Ishikawa (cell line): ENCODE data around the gene INTU.

ENCODE experiments used
- TEAD4 ChIP-seq: IDR thresholded peaks from 2 replicates; pipeline ENCODE4 v1.6.1; 2012
- TF ChIP-seq, protein P1 (sequence below): IDR thresholded peaks from 2 replicates; pipeline ENCODE4 v1.6.1; 2012

DNA sequence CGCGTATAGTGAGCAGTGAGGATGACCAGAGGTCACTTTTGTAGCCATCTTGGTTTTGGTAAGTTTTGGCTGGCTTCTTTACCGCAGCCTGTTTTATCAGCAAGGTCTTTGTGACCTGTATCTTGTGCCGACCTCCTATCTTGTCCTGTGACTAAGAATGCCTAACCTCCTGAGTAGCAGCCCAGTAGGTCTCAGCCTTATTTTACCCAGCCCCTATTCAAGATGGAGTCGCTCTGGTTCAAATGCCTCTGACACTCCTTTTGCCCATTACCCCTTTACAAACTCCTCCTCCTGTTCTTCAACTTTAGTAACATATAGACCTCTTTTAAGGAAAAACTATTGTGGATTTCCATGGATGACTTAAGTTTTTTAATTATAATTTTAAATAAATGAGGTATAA, 2.6 kb upstream of the INTU start:
- TF ChIP-seq, protein P1, sequence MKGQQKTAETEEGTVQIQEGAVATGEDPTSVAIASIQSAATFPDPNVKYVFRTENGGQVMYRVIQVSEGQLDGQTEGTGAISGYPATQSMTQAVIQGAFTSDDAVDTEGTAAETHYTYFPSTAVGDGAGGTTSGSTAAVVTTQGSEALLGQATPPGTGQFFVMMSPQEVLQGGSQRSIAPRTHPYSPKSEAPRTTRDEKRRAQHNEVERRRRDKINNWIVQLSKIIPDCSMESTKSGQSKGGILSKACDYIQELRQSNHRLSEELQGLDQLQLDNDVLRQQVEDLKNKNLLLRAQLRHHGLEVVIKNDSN, result no peak
- TF ChIP-seq TEAD4, result no peak
